Suprapubic skin (tissue), 4 donors: Measurements from ENCODE around the gene THRB. TPM values are rescaled to one million over a fixed set of nuclear protein-coding genes. Genes with fewer than 3 reads are reported as not detected.

Source experiments
- DNase-seq, 2 donors: peaks; one replicate each; pipeline ENCODE4 v3.0.0-alpha.2; 2019; ENCODE audit warnings: low spot score in 2 of 2
- H3K27ac ChIP-seq: fragments of 200-600 bp; sonication (generic); one replicate; pipeline ENCODE4 v1.5.1; 2019
- H3K27me3 ChIP-seq: fragments of 200-600 bp; sonication (generic); one replicate; pipeline ENCODE4 v1.5.1; 2019
- H3K36me3 ChIP-seq: fragments of 200-600 bp; sonication (generic); one replicate; pipeline ENCODE4 v1.5.1; 2019
- H3K4me1 ChIP-seq: fragments of 200-600 bp; sonication (generic); one replicate; pipeline ENCODE4 v1.5.1; 2019
- H3K4me3 ChIP-seq: fragments of 200-600 bp; sonication (generic); one replicate; pipeline ENCODE4 v1.5.1; 2019; ENCODE audit warnings: mild to moderate bottlenecking
- H3K9me3 ChIP-seq: fragments of 200-600 bp; sonication (generic); one replicate; pipeline ENCODE4 v1.5.1; 2019
- CTCF ChIP-seq, 2 donors: fragments of 200-600 bp in 1 of 2; fragments of 450-650 bp in 1 of 2; sonication (generic) in 1 of 2; IDR thresholded peaks; one replicate each; pipeline ENCODE4 v1.5.1; 2016 to 2019; ENCODE audit warnings: antibody characterized with exemption in 2 of 2, mild to moderate bottlenecking in 1 of 2, moderate library complexity in 1 of 2
- EP300 ChIP-seq: sonication (generic); formaldehyde crosslinking; IDR thresholded peaks from one replicate; pipeline ENCODE4 v1.6.1; 2017; ENCODE audit warnings: antibody characterized with exemption
- POLR2A ChIP-seq, 2 donors: fragments of 450-650 bp; IDR thresholded peaks; one replicate each; pipeline ENCODE4 v1.6.1; 2017; ENCODE audit warnings: antibody characterized with exemption in 2 of 2, mild to moderate bottlenecking in 2 of 2, moderate library complexity in 2 of 2
- POLR2AphosphoS5 ChIP-seq, 3 donors: sonication (generic); formaldehyde crosslinking; IDR thresholded peaks; one replicate each; pipeline ENCODE4 v1.6.1; 2017; ENCODE audit warnings: antibody characterized with exemption in 3 of 3
- WGBS: methylation state at CpG from one replicate; pipeline ENCODE4 v1.1.5; 2018; 5-methylcytosine and 5-hydroxymethylcytosine counted together
- total RNA-seq, 4 donors: library from RNA; depleted of rRNA; stranded (reverse); fragments of >200 nt; gene quantifications; one replicate each; pipeline ENCODE4 v1.1.0, GENCODE V29; 2016

THRB gene
- total RNA-seq, 4 donors from 2014 or later: 16.6 to 32.9 (median 24.4) TPM

GRCh38 chr3:24480497-24480896 is 14.2 kb downstream of the THRB start:
- Histone ChIP-seq H3K27ac (no peak overlapping the region), H3K4me1 (peaks cover 12% of the 10 kb centered on the region), H3K9me3 (no peaks in the 10 kb centered on the region), H3K27me3 (no peaks in the 10 kb centered on the region), H3K4me3 (no peak overlapping the region), H3K36me3 (no peaks in the 10 kb centered on the region)
- TF ChIP-seq POLR2A (IDR thresholded peaks at IDR 0.05) (no peak), EP300 (no peak), POLR2AphosphoS5 (IDR thresholded peaks at IDR 0.05) (no peak), CTCF (IDR thresholded peaks at IDR 0.05) (no peak)
- no peak for DNase-seq

GRCh38 chr3:24479816-24480215 is 14.8 kb downstream of the THRB start:
- Histone ChIP-seq H3K4me1 (peaks cover 12% of the 10 kb centered on the region), H3K27me3 (no peaks in the 10 kb centered on the region), H3K36me3 (no peaks in the 10 kb centered on the region), H3K27ac (no peak overlapping the region), H3K9me3 (no peaks in the 10 kb centered on the region), H3K4me3 (no peak overlapping the region)
- no peak for TF ChIP-seq POLR2A (IDR thresholded peaks at IDR 0.05)
- no peak for TF ChIP-seq CTCF (IDR thresholded peaks at IDR 0.05)
- no peak for TF ChIP-seq EP300
- TF ChIP-seq POLR2AphosphoS5 (IDR thresholded peaks at IDR 0.05): no peak
- DNase-seq: no peak

- no peaks in the 10 kb centered on the region for H3K27me3 ChIP-seq
These were observed 17.6 kb downstream of the THRB start for GRCh38 chr3:24476871-24477656.

GRCh38 chr3:24475925-24476324 is 18.7 kb downstream of the THRB start:
- 44% methylated on average over 1 of the region's 1 CpG for WGBS
- Histone ChIP-seq H3K9me3 (no peaks in the 10 kb centered on the region), H3K36me3 (no peaks in the 10 kb centered on the region), H3K4me1 (peaks cover 19% of the 10 kb centered on the region), H3K27ac (no peak overlapping the region), H3K27me3 (no peaks in the 10 kb centered on the region), H3K4me3 (no peak overlapping the region)
- DNase-seq: no peak
- no peak for TF ChIP-seq POLR2A (IDR thresholded peaks at IDR 0.05)
- TF ChIP-seq CTCF (IDR thresholded peaks at IDR 0.05): no peak

More at GRCh38 chr3:24476871-24477656, 17.6 kb downstream of the THRB start:
- Histone ChIP-seq H3K9me3 (no peaks in the 10 kb centered on the region), H3K27ac (no peak overlapping the region), H3K36me3 (no peaks in the 10 kb centered on the region), H3K4me1 (peaks cover 18% of the 10 kb centered on the region), H3K4me3 (no peak overlapping the region)
- no peak for DNase-seq
- TF ChIP-seq POLR2AphosphoS5 (IDR thresholded peaks at IDR 0.05) (no peak), POLR2A (IDR thresholded peaks at IDR 0.05) (no peak), EP300 (no peak), CTCF (IDR thresholded peaks at IDR 0.05) (no peak)
- 55% methylated on average over 3 of the region's 3 CpGs for WGBS

GRCh38 chr3:24474862-24475261 is 19.8 kb downstream of the THRB start:
- Histone ChIP-seq H3K4me1 (peaks cover 19% of the 10 kb centered on the region), H3K36me3 (no peaks in the 10 kb centered on the region), H3K4me3 (no peak overlapping the region), H3K9me3 (no peaks in the 10 kb centered on the region), H3K27me3 (no peaks in the 10 kb centered on the region), H3K27ac (no peak overlapping the region)
- 93% methylated on average over 4 of the region's 4 CpGs for WGBS
- TF ChIP-seq POLR2AphosphoS5 (IDR thresholded peaks at IDR 0.05): no peak
- no peak for TF ChIP-seq POLR2A (IDR thresholded peaks at IDR 0.05)
- TF ChIP-seq CTCF (IDR thresholded peaks at IDR 0.05): no peak
- TF ChIP-seq EP300: no peak
- DNase-seq: no peak
